Measurements from ENCODE around the gene DHRS12.
A peak's percentile ranks its signal among the peaks of the same experiment; 100 is the strongest.

DHRS12 gene

DNA sequence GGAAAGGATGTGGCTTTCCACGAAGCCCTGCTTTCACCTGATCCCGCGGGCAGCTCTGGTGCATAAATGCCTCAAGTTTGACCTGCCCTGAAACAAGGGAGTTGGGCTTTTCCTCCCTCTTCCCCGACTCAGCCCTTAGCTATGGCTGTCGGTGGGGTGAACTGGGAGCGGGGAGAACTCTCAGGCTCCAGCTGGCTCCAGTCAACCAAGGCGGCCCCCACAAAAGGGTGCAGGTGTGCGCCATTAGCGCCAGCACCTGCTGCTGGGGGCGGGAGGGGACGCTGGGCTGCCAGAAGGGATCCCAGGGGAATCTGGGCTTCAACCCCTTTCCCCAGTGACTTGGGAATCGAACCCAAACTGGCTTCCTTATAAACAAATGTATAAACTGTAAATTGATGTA, 7.1 kb upstream of the DHRS12 start:
- H3K23ac ChIP-seq (ENCODE audit: low read length), result no peak overlapping the region

DNA sequence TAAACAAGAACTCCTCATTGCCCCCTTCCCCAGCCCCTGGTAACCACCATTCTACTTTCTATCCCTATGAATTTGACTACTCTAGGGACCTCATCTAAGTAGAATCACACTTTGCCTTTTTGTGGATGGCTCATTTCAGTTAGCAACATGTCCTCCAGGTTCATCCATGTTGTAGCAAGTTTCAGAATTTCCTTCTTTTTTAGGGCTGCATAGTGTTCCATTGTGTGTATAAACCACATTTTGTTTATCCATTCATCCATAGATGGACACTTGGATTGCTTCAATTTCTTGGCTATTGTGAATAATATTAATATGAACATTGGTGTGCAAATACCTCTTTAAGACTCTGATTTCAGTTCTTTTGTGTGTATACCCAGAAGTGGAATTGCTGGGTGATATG, 4.8 kb upstream of the DHRS12 start:
- no peak overlapping the region for H2AK5ac ChIP-seq (ENCODE audit: low read length)
- H4K8ac ChIP-seq (ENCODE audit: low read depth, low read length), result no peak overlapping the region
- H3K56ac ChIP-seq (ENCODE audit: low read length), result no peak overlapping the region
- no peaks in the 10 kb centered on the region for H3K27me3 ChIP-seq (ENCODE audit: insufficient read depth, low read length, poor library complexity)
- no peaks in the 10 kb centered on the region for H3K79me2 ChIP-seq (ENCODE audit: control insufficient read depth, insufficient read depth, low read length)
- no peak overlapping the region for H3K9ac ChIP-seq (ENCODE audit: low read length)
- DNase-seq, result no peak
- no peak overlapping the region for H3K4me3 ChIP-seq (ENCODE audit: low read length)
- no peak overlapping the region for H3K4ac ChIP-seq (ENCODE audit: low read depth, low read length)
- no peak overlapping the region for H3K4me2 ChIP-seq (ENCODE audit: low read length)
- peaks cover 3% of the 10 kb centered on the region for H3K4me1 ChIP-seq (ENCODE audit: control insufficient read depth, low read depth, low read length)
- no peak overlapping the region for H3K18ac ChIP-seq (ENCODE audit: low read length)
- H2BK15ac ChIP-seq (replicated peaks; ENCODE audit: low read depth), result no peak overlapping the region
- H4K5ac ChIP-seq (ENCODE audit: low read length), result no peak overlapping the region
- H3K23ac ChIP-seq (ENCODE audit: low read length), result no peak overlapping the region
- H3K79me1 ChIP-seq (ENCODE audit: low read length), result no peaks in the 10 kb centered on the region
- H3K36me3 ChIP-seq (ENCODE audit: control insufficient read depth, insufficient read depth, low read length), result no peaks in the 10 kb centered on the region
- no peak overlapping the region for H2BK5ac ChIP-seq (ENCODE audit: low read length)
- H3K27ac ChIP-seq (ENCODE audit: low read depth, low read length), result no peak overlapping the region
- no peak overlapping the region for H2BK120ac ChIP-seq (ENCODE audit: low read depth, low read length)

More for the DNA sequence above, 7.1 kb upstream of the DHRS12 start:
- no peak overlapping the region for H3K18ac ChIP-seq (ENCODE audit: low read length)
- no peak overlapping the region for H2BK120ac ChIP-seq (ENCODE audit: low read depth, low read length)
- H3K4me3 ChIP-seq (ENCODE audit: low read length), result no peak overlapping the region
- no peak for DNase-seq
- no peak overlapping the region for H2BK5ac ChIP-seq (ENCODE audit: low read length)
- no CpG with 5 or more reads among the region's 12 CpGs for WGBS (ENCODE audit: extremely low coverage, insufficient coverage, low lambda C conversion rate)
- no peak overlapping the region for H3K9ac ChIP-seq (ENCODE audit: low read length)
- no peaks in the 10 kb centered on the region for H3K79me1 ChIP-seq (ENCODE audit: low read length)
- no peaks in the 10 kb centered on the region for H3K36me3 ChIP-seq (ENCODE audit: control insufficient read depth, insufficient read depth, low read length)
- H4K5ac ChIP-seq (ENCODE audit: low read length), result no peak overlapping the region
- no peak overlapping the region for H3K56ac ChIP-seq (ENCODE audit: low read length)
- H3K4me1 ChIP-seq (ENCODE audit: control insufficient read depth, low read depth, low read length), result no peaks in the 10 kb centered on the region
- no peak overlapping the region for H2AK5ac ChIP-seq (ENCODE audit: low read length)
- no peaks in the 10 kb centered on the region for H3K79me2 ChIP-seq (ENCODE audit: control insufficient read depth, insufficient read depth, low read length)
- H3K27me3 ChIP-seq (ENCODE audit: insufficient read depth, low read length, poor library complexity), result no peaks in the 10 kb centered on the region
- H3K27ac ChIP-seq (ENCODE audit: low read depth, low read length), result no peak overlapping the region
- H4K8ac ChIP-seq (ENCODE audit: low read depth, low read length), result no peak overlapping the region
- H2BK15ac ChIP-seq (replicated peaks; ENCODE audit: low read depth), result no peak overlapping the region
- no peak overlapping the region for H3K4me2 ChIP-seq (ENCODE audit: low read length)
- no peak overlapping the region for H3K4ac ChIP-seq (ENCODE audit: low read depth, low read length)

DNA sequence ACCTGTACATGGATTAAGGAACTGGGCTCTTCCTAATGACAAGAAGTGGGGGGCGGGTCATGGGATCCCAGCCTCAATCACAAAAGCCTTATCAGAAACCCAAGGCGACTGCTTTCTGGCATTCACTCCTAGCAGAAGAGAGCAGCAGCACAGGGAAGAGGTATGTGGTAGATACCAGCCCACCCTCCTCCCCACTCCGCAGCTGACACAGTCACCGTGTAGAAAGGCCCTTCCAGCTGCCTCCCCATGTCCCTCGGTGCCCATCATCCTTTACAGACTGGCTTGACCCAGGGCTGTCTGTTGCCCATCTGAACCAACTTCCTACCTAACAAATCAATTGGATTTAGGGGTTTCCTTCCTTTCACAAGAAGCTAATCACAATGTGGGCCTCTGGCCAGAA, 3.1 kb upstream of the DHRS12 start:
- H3K4me3 ChIP-seq (ENCODE audit: low read length), result no peak overlapping the region

DNA sequence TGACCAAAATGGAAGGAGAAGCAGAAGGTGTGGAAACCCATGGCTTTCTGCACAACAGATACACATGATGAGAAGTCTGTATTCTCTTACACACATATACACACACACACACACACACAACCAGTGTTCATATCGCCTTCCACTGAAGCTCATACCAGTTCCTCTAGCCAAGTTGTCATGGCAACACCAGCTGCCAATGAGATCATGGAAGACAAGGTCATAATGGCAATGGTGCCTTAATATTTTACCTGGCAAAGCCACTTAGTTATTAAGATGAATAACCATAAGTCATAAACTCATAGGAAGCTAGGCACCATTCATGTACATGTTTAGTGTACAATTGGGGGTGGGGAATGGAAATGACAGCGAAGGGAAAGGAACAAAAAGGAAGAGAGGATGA, 2.6 kb upstream of the DHRS12 start:
- DNase-seq, result peak; percentile 58
- Histone ChIP-seq H3K4me2 (ENCODE audit: low read length) (no peak overlapping the region), H4K8ac (ENCODE audit: low read depth, low read length) (no peak overlapping the region), H2BK15ac (replicated peaks; ENCODE audit: low read depth) (no peak overlapping the region), H3K4me3 (ENCODE audit: low read length) (no peak overlapping the region), H3K9ac (ENCODE audit: low read length) (no peak overlapping the region), H3K4ac (ENCODE audit: low read depth, low read length) (no peak overlapping the region), H3K79me1 (ENCODE audit: low read length) (no peaks in the 10 kb centered on the region), H2BK5ac (ENCODE audit: low read length) (no peak overlapping the region), H4K5ac (ENCODE audit: low read length) (no peak overlapping the region), H3K56ac (ENCODE audit: low read length) (no peak overlapping the region), H3K79me2 (ENCODE audit: control insufficient read depth, insufficient read depth, low read length) (no peaks in the 10 kb centered on the region), H3K23ac (ENCODE audit: low read length) (no peak overlapping the region), H3K27ac (ENCODE audit: low read depth, low read length) (no peak overlapping the region), H2BK120ac (ENCODE audit: low read depth, low read length) (no peak overlapping the region), H3K4me1 (ENCODE audit: control insufficient read depth, low read depth, low read length) (peaks cover 14% of the 10 kb centered on the region), H3K18ac (ENCODE audit: low read length) (no peak overlapping the region), H3K36me3 (ENCODE audit: control insufficient read depth, insufficient read depth, low read length) (no peaks in the 10 kb centered on the region), H3K27me3 (ENCODE audit: insufficient read depth, low read length, poor library complexity) (no peaks in the 10 kb centered on the region), H2AK5ac (ENCODE audit: low read length) (no peak overlapping the region)
- no CpG with 5 or more reads among the region's 2 CpGs for WGBS (ENCODE audit: extremely low coverage, insufficient coverage, low lambda C conversion rate)

More for the DNA sequence above, 3.1 kb upstream of the DHRS12 start:
- no peak overlapping the region for H2BK120ac ChIP-seq (ENCODE audit: low read depth, low read length)
- H3K36me3 ChIP-seq (ENCODE audit: control insufficient read depth, insufficient read depth, low read length), result no peaks in the 10 kb centered on the region
- H4K8ac ChIP-seq (ENCODE audit: low read depth, low read length), result no peak overlapping the region
- H2BK15ac ChIP-seq (replicated peaks; ENCODE audit: low read depth), result no peak overlapping the region
- no peak overlapping the region for H3K9ac ChIP-seq (ENCODE audit: low read length)
- no peak overlapping the region for H3K23ac ChIP-seq (ENCODE audit: low read length)
- H3K27me3 ChIP-seq (ENCODE audit: insufficient read depth, low read length, poor library complexity), result no peaks in the 10 kb centered on the region
- no peaks in the 10 kb centered on the region for H3K79me2 ChIP-seq (ENCODE audit: control insufficient read depth, insufficient read depth, low read length)
- no peak overlapping the region for H3K56ac ChIP-seq (ENCODE audit: low read length)
- H2BK5ac ChIP-seq (ENCODE audit: low read length), result no peak overlapping the region
- no peak overlapping the region for H3K4me2 ChIP-seq (ENCODE audit: low read length)
- DNase-seq, result peak; percentile 40
- no peak overlapping the region for H3K4ac ChIP-seq (ENCODE audit: low read depth, low read length)
- no peak overlapping the region for H4K5ac ChIP-seq (ENCODE audit: low read length)
- no CpG with 5 or more reads among the region's 5 CpGs for WGBS (ENCODE audit: extremely low coverage, insufficient coverage, low lambda C conversion rate)
- no peaks in the 10 kb centered on the region for H3K79me1 ChIP-seq (ENCODE audit: low read length)
- no peak overlapping the region for H2AK5ac ChIP-seq (ENCODE audit: low read length)
- H3K18ac ChIP-seq (ENCODE audit: low read length), result no peak overlapping the region
- H3K27ac ChIP-seq (ENCODE audit: low read depth, low read length), result no peak overlapping the region
- peaks cover 14% of the 10 kb centered on the region for H3K4me1 ChIP-seq (ENCODE audit: control insufficient read depth, low read depth, low read length)

DNA sequence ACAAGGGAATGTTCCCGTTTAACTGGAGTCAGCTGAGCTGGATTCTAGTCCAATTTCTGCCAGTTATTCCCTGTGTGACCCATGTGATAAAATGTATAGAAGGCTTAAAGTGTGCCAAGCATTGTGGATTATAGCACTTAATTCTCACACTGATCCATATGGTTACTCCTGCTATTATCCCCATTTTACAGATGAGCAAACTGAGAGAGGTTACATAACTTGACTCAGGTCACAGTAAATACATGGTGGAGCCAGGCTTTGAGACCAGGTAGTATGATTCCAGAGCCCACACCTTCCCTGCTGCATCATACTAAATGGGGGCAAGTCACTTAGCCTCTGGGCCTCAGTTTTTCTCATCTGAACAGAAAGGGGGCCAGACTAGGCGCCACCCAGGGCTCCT, 2.0 kb upstream of the DHRS12 start:
- no peak overlapping the region for H3K27ac ChIP-seq (ENCODE audit: low read depth, low read length)
- H3K4me1 ChIP-seq (ENCODE audit: control insufficient read depth, low read depth, low read length), result peaks cover 14% of the 10 kb centered on the region
- no peaks in the 10 kb centered on the region for H3K36me3 ChIP-seq (ENCODE audit: control insufficient read depth, insufficient read depth, low read length)
- H4K8ac ChIP-seq (ENCODE audit: low read depth, low read length), result no peak overlapping the region
- no peak for DNase-seq
- no peaks in the 10 kb centered on the region for H3K27me3 ChIP-seq (ENCODE audit: insufficient read depth, low read length, poor library complexity)
- H3K79me2 ChIP-seq (ENCODE audit: control insufficient read depth, insufficient read depth, low read length), result no peaks in the 10 kb centered on the region
- no peak overlapping the region for H4K5ac ChIP-seq (ENCODE audit: low read length)
- H3K4ac ChIP-seq (ENCODE audit: low read depth, low read length), result no peak overlapping the region
- no peak overlapping the region for H3K56ac ChIP-seq (ENCODE audit: low read length)
- no peak overlapping the region for H2BK120ac ChIP-seq (ENCODE audit: low read depth, low read length)
- no peak overlapping the region for H2AK5ac ChIP-seq (ENCODE audit: low read length)
- H3K18ac ChIP-seq (ENCODE audit: low read length), result no peak overlapping the region
- no CpG with 5 or more reads among the region's 2 CpGs for WGBS (ENCODE audit: extremely low coverage, insufficient coverage, low lambda C conversion rate)
- H2BK5ac ChIP-seq (ENCODE audit: low read length), result no peak overlapping the region
- no peak overlapping the region for H3K9ac ChIP-seq (ENCODE audit: low read length)
- no peak overlapping the region for H3K4me3 ChIP-seq (ENCODE audit: low read length)
- no peak overlapping the region for H3K4me2 ChIP-seq (ENCODE audit: low read length)
- H2BK15ac ChIP-seq (replicated peaks; ENCODE audit: low read depth), result no peak overlapping the region
- H3K23ac ChIP-seq (ENCODE audit: low read length), result no peak overlapping the region
- no peaks in the 10 kb centered on the region for H3K79me1 ChIP-seq (ENCODE audit: low read length)

DNA sequence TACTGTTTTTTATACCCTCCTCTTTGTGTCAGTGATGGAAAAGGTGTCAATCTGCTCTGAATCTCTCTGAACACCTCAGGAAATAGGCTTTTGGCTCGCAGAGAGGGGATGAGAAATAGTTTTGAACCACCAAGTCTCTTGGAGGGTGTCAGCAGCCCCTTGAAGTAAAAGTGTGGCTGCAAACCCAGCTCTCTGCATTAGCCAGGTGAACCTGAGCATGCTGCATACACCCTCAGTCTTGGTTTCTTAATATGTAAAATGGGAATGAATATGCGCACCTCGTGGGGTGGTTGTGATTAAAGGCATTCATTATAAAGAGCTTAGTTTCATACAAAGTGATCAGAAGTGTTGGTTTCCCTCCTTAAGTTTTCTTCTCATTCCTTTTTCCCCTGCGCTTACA, 1.4 kb upstream of the DHRS12 start:
- Histone ChIP-seq H3K36me3 (ENCODE audit: control insufficient read depth, insufficient read depth, low read length) (no peaks in the 10 kb centered on the region), H3K9ac (ENCODE audit: low read length) (no peak overlapping the region), H2BK5ac (ENCODE audit: low read length) (no peak overlapping the region), H3K4me1 (ENCODE audit: control insufficient read depth, low read depth, low read length) (peaks cover 14% of the 10 kb centered on the region), H3K4me3 (ENCODE audit: low read length) (no peak overlapping the region), H3K27ac (ENCODE audit: low read depth, low read length) (no peak overlapping the region), H4K5ac (ENCODE audit: low read length) (no peak overlapping the region), H3K79me2 (ENCODE audit: control insufficient read depth, insufficient read depth, low read length) (no peaks in the 10 kb centered on the region), H4K8ac (ENCODE audit: low read depth, low read length) (no peak overlapping the region), H3K79me1 (ENCODE audit: low read length) (no peaks in the 10 kb centered on the region), H3K56ac (ENCODE audit: low read length) (no peak overlapping the region), H2BK120ac (ENCODE audit: low read depth, low read length) (no peak overlapping the region), H3K18ac (ENCODE audit: low read length) (no peak overlapping the region), H2AK5ac (ENCODE audit: low read length) (no peak overlapping the region), H3K23ac (ENCODE audit: low read length) (no peak overlapping the region), H3K4ac (ENCODE audit: low read depth, low read length) (no peak overlapping the region), H3K4me2 (ENCODE audit: low read length) (no peak overlapping the region), H3K27me3 (ENCODE audit: insufficient read depth, low read length, poor library complexity) (no peaks in the 10 kb centered on the region), H2BK15ac (replicated peaks; ENCODE audit: low read depth) (no peak overlapping the region)
- DNase-seq, result no peak
- WGBS (ENCODE audit: extremely low coverage, insufficient coverage, low lambda C conversion rate), result no CpG with 5 or more reads among the region's 4 CpGs

All from mesendoderm (in vitro differentiated cells).